ENCODE measurements around the gene ZNF628.

The ZNF628 gene

DNA sequence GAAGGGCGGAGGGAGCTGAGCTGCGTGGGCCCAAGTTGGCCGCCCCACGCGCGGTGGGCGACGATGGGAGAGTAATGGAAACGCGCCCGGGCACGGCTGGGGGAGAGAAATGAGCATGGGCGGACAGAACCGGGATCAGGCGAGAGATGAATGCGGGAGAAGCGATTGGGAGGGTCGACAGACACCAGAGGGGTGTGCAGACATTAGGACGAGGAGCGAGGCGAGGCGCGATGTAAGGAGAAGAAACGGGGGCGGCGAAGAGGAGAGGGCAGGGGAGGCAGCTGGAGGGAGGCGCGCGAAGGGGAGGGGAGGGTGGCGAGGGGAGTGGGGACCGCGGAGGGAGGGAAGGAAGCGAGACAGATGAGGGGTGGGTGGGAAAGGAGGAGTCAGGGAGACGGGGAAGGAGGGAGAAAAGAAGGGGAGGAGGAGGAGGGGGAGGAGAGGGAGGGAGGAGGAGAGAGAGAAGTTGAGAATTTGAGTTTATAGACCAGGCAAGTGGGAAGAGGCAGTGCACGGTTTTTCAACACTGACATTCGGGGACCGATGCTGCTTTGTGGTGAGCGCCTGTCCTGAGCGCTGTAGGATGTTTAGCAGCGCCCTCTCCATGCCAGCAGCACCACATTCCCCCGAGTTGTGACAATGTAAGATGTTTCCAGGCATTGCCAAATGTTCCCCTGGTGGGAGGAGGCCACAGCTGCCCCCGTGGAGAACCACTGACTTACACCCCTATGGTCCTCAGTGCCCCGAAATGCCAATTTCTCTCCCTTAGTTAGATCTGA is 33.2 kb upstream of the ZNF628 start, which contains the start of gene SHISA7:
SHISA7 (minus strand) TSS at position 256 of the 779 bp plus-strand sequence. CDS start 437 bp downstream, outside the sequence.
- no peak for TF ChIP-seq GATA3 (IDR thresholded peaks at IDR 0.05; ENCODE audit: low read depth, low read length)
- no peak for TF ChIP-seq GATA2 (IDR thresholded peaks at IDR 0.05; ENCODE audit: low read depth, low read length)

DNA sequence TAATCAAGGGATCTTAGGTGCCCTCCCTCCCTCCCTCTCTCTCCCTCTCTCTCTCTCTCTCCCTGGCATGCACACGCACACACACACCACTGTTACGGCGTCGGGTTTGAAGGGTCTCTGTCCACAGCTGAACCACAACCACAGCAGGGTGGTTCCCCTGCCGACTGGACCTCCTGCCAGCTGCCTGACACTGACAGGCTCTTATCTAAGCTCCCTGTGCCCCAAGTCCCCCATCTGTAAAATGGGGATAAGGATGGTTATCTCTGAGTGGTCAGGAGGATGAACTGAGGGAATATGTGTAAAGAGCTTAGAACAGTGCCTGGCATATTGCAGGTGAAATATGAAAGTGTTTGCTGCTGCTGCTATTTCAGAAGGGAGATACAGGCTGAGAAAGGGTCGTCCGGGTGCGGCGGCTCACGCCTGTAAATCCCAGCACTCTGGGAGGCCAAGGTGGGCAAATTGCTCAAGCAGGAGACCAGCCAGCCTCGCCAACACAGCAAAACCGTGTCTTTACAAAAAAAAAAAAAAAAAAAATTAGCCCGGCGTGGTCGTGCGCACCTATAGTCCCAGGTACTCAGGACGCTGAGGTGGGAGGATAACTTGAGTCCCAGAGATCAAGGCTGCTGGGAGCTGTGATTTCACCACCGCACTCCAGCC is 32.5 kb upstream of the ZNF628 start:
- no peak for TF ChIP-seq GATA2 (IDR thresholded peaks at IDR 0.05; ENCODE audit: low read depth, low read length)
- TF ChIP-seq GATA3 (IDR thresholded peaks at IDR 0.05; ENCODE audit: low read depth, low read length) = no peak

DNA sequence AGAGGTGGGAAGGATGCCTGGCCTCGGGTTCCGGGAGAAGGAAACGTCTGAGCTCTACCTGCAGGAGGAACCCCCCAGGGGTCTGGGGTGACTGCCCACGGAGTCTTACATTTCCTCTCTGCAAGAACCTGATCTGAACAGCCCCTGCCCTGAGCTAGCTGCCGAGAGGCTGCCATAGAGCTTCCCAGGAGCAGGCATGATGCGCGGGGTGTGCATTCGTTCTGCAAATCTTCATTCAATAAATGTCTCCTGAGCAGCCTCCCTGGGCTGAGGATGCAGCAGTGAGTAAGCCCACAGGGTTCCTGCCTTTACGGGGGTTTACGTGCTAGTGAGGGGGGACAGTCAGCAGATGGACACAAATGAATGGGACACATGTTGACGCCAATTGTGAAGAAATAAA is 31.8 kb upstream of the ZNF628 start:
- no peak for TF ChIP-seq GATA3 (IDR thresholded peaks at IDR 0.05; ENCODE audit: low read depth, low read length)
- no peak for TF ChIP-seq GATA2 (IDR thresholded peaks at IDR 0.05; ENCODE audit: low read depth, low read length)

- TF ChIP-seq GATA2 (IDR thresholded peaks at IDR 0.05; ENCODE audit: low read depth, low read length) (no peak), GATA3 (IDR thresholded peaks at IDR 0.05; ENCODE audit: low read depth, low read length) (no peak)
Measured at GRCh38 chr19:55446060-55446459, 30.4 kb upstream of the ZNF628 start.

GRCh38 chr19:55447421-55448174 is 28.8 kb upstream of the ZNF628 start:
- no peak for TF ChIP-seq GATA2 (IDR thresholded peaks at IDR 0.05; ENCODE audit: low read depth, low read length)
- no peak for TF ChIP-seq GATA3 (IDR thresholded peaks at IDR 0.05; ENCODE audit: low read depth, low read length)

DNA sequence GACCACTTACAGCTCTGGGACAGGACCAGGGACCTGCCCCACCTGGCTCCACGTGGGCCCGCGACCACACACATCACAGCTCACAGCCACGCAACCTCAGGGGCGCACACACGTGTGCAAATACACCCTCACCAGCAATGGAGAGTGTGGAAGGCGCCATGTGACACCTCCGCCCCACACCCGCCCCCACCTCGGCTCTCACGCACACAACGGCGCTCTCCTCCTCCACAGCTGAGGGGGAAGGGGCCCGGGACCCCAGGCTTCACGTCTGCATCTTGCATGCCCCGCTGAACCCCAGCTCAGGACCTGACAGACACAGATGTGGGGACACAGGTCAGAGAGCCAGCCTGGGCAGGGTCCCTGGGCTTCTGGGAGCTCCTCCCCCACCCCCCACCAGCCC is 26.9 kb upstream of the ZNF628 start:
- TF ChIP-seq GATA2 (IDR thresholded peaks at IDR 0.05; ENCODE audit: low read depth, low read length) (no peak), GATA3 (IDR thresholded peaks at IDR 0.05; ENCODE audit: low read depth, low read length) (no peak)

- TF ChIP-seq GATA3 (IDR thresholded peaks at IDR 0.05; ENCODE audit: low read depth, low read length) (no peak), GATA2 (IDR thresholded peaks at IDR 0.05; ENCODE audit: low read depth, low read length) (no peak)
Measured at GRCh38 chr19:55451163-55451964, 25.1 kb upstream of the ZNF628 start.

DNA sequence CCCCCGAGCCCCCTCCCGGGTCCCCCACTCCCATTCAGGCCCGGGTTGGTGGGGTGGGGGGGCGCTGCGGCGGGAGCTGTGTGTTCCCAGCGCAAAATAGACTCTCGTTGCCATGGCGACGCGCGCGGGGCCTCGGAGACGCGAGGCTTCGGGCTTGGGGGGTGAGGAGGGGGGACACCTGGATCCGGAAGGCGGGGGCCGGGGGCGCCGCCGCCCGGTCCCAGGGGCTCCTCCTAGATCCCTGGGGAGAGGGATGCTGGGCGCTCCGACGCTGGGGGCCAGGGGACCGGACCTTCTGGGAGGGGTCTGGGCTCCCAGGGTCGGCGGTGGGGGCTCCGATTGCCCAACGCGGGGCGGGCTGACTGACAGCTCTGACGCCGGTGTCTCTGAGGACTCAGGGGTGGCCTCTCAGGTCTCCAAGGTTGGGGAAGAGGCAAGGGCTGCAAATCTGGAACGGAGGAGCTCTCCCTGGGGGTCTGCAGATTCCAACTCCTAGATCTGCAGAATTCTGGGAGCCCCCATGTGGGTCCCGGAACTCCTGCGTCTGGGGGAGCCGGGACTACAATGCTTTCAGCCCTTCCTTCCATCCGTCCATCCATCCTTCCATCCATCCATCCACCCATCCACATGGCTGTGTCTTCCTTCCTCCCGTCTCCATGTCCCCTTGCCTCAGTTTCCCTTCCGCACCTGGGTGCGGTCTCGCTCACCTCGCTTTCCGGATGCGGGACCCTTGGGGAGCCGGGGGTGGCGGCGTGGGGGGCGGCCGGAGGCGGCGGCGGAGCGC is 24.3 kb upstream of the ZNF628 start:
- TF ChIP-seq GATA3 (IDR thresholded peaks at IDR 0.05; ENCODE audit: low read depth, low read length) = no peak
- no peak for TF ChIP-seq GATA2 (IDR thresholded peaks at IDR 0.05; ENCODE audit: low read depth, low read length)

DNA sequence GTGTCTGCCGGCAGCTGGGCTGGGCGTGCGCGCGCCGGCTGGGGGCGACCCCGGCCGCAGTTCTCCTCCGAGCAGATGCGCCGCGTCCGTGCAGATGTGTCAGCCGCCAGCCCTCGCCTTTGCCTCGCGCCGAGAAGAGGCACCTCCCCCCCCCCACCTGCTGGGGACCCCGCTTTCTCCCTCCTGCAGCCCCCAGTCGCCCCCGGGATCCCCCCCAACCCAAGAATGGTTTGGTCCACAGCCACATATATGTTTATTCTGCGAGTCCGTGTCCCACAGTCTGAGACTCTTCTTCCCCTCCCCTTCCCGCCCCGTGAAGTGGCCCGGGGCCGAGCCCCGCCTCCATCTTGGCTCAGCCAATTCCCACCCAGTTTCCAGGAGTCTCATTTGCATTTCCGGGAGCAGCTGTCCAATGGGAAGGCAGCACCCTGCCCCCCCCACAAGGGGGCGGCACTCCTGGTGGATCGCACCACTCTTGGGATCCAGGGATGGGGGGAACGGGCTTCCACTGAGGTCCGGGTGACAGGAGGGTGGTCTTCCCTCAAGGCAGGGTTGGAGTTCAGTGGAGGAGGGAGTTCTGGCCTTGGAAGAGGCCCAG is 23.6 kb upstream of the ZNF628 start:
- no peak for TF ChIP-seq GATA2 (IDR thresholded peaks at IDR 0.05; ENCODE audit: low read depth, low read length)
- TF ChIP-seq GATA3 (IDR thresholded peaks at IDR 0.05; ENCODE audit: low read depth, low read length) = no peak

- TF ChIP-seq GATA2 (IDR thresholded peaks at IDR 0.05; ENCODE audit: low read depth, low read length) = no peak
Measured at GRCh38 chr19:55453511-55454260, 22.7 kb upstream of the ZNF628 start.

DNA sequence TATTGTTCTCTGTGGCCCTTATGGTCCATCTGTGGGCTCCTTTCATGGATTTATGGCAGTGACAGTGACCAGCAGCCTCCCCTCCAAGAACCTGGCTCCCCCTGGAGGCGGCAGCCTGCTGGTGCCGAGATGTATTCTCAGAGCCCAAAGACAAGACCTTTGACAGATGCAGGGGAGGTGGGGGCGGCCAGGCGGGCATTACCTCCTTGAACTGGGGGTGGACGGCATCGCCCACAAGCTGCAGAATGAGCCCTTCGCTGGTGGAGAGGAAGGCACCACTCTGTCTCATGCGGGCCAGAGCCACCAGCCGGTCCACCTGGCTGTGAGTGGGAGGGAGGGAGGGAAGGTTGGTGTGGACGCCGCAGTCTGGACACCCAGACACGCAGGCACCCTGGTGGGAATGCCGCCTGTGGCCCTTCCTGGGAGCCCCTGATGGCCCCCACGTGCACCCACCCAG is 21.6 kb upstream of the ZNF628 start:
- TF ChIP-seq GATA2 (IDR thresholded peaks at IDR 0.05; ENCODE audit: low read depth, low read length) (no peak), GATA3 (IDR thresholded peaks at IDR 0.05; ENCODE audit: low read depth, low read length) (no peak)
